HepG2 (cell line): ENCODE data around the gene AHCTF1. TPM values are rescaled to one million over a fixed set of nuclear protein-coding genes. Genes with fewer than 3 reads are reported as not detected.
"Not testable (repeated sequence)": the region's sequence is repeated elsewhere in the genome, so short reads cannot be mapped to it uniquely, and the experiment has no call there.

ENCODE experiments used
- ATAC-seq: fragments of 200-7000 bp; cut with Tn5 transposase; 3 replicates; pipeline ENCODE4 v1.9.1; 2020; ENCODE audit warnings: mild to moderate bottlenecking, moderate library complexity
- BruUV-seq: library from RNA; stranded (reverse); fragments of 400-500 nt; replicated peaks from 2 replicates; lab custom pipeline; 2021; lab: Mats Ljungman, UMichigan
- CTCF ChIA-PET: fragments of 300-600 bp; formaldehyde crosslinking; extraction: SDS; loops from one replicate; lab custom pipeline; 2021; ENCODE audit warnings: low total read pairs, inconsistent platforms, low intra/inter-chr PET ratio; lab: Yijun Ruan, JAX
- POLR2A ChIA-PET: fragments of 350-600 bp; sonication (Branson Sonifier 250); formaldehyde crosslinking; loops from one replicate; lab custom pipeline; 2020; ENCODE audit warnings: antibody characterized with exemption, inconsistent platforms; lab: Yijun Ruan, JAX
- DNase-seq: peaks from one replicate; pipeline ENCODE4 v3.0.0-alpha.2; 2015; ENCODE audit warnings: low spot score
- FAIRE-seq: peaks from 3 replicates; lab custom pipeline; 2011; peaks lifted over from hg19 to GRCh38; lab: Jason Lieb, UNC
- H2AFZ ChIP-seq: one replicate; pipeline ENCODE4 v1.6.1; 2011; ENCODE audit warnings: low read length, inconsistent platforms
- H3K27ac ChIP-seq: fragments of 300-600 bp; 3 replicates; pipeline ENCODE4 v1.8.0; 2011; ENCODE audit warnings: mixed run types, mild to moderate bottlenecking, mixed read lengths, low read length, inconsistent platforms; ENCODE audit not compliant: insufficient read depth; ENCODE audit errors: extremely low read length
- H3K27me3 ChIP-seq, 2 experiments: fragments of 200-600 bp in 1 of 2; 2 replicates in 1 of 2; 3 replicates in 1 of 2; pipeline versions ENCODE4 v1.6.0 to v1.8.0; 2011; ENCODE audit warnings: low read length in 2 of 2, mild to moderate bottlenecking in 2 of 2, moderate library complexity in 2 of 2, inconsistent platforms in 1 of 2; ENCODE audit not compliant: insufficient read depth in 2 of 2, control insufficient read depth in 1 of 2
- H3K36me3 ChIP-seq, 2 experiments: fragments of 200-600 bp in 1 of 2; replicated peaks in 1 of 2; 2 replicates in 1 of 2; 3 replicates in 1 of 2; pipeline versions ENCODE4 v1.5.1 to v1.8.0; 2011; ENCODE audit warnings: low read length in 2 of 2, inconsistent platforms in 1 of 2; ENCODE audit not compliant: insufficient read depth in 2 of 2, control insufficient read depth in 1 of 2
- H3K4me1 ChIP-seq: 2 replicates; pipeline ENCODE4 v1.5.1; 2012; ENCODE audit warnings: low read length, inconsistent platforms; ENCODE audit not compliant: insufficient read depth
- H3K4me2 ChIP-seq: 2 replicates; pipeline ENCODE4 v1.6.0; 2011; ENCODE audit warnings: low read depth, low read length, inconsistent platforms
- H3K4me3 ChIP-seq, 3 experiments: fragments of 200-600 bp in 1 of 3; sonication (generic), shearing (Covaris generic) in 1 of 3; replicated peaks in 1 of 3; 2 replicates each; pipeline ENCODE4 v1.5.1; 2011 to 2016; ENCODE audit warnings: low read length in 3 of 3, inconsistent platforms in 2 of 3, low read depth in 2 of 3, mild to moderate bottlenecking in 2 of 3, control low read depth in 1 of 3, mixed read lengths in 1 of 3; ENCODE audit not compliant: insufficient read depth in 1 of 3
- H3K79me2 ChIP-seq: one replicate; pipeline ENCODE4 v1.6.1; 2011; ENCODE audit warnings: low read length, inconsistent platforms; ENCODE audit not compliant: insufficient read depth
- H3K9ac ChIP-seq: 2 replicates; pipeline ENCODE4 v1.6.0; 2011; ENCODE audit warnings: mild to moderate bottlenecking, low read depth, low read length, inconsistent platforms; ENCODE audit not compliant: insufficient read depth
- H3K9me3 ChIP-seq: 2 replicates; pipeline ENCODE4 v1.5.1; 2012; ENCODE audit warnings: mild to moderate bottlenecking, low read length
- H4K20me1 ChIP-seq: 2 replicates; pipeline ENCODE4 v1.6.0; 2011; ENCODE audit warnings: inconsistent platforms, mild to moderate bottlenecking, low read length, moderate library complexity; ENCODE audit not compliant: insufficient read depth
- GZF1 ChIP-seq: sonication (generic); formaldehyde crosslinking; IDR thresholded peaks from 2 replicates; pipeline ENCODE4 v1.5.1; 2020; ENCODE audit warnings: mild to moderate bottlenecking, missing genetic modification reagents
- MTF1 ChIP-seq: sonication (generic); formaldehyde crosslinking; IDR thresholded peaks from 2 replicates; pipeline ENCODE4 v1.5.0; 2020; ENCODE audit warnings: missing genetic modification reagents
- SMARCC2 ChIP-seq: fragments of 450-650 bp; IDR thresholded peaks from 2 replicates; pipeline ENCODE4 v1.6.1; 2017; ENCODE audit warnings: antibody characterized with exemption, mild to moderate bottlenecking
- ZNF329 ChIP-seq: sonication (generic); formaldehyde crosslinking; IDR thresholded peaks from 2 replicates; pipeline ENCODE4 v1.9.0; 2021; ENCODE audit warnings: low read depth, mild to moderate bottlenecking, missing genetic modification reagents
- ZNF503 ChIP-seq: sonication (generic); formaldehyde crosslinking; IDR thresholded peaks from 2 replicates; pipeline ENCODE4 v1.4.0; 2020; ENCODE audit warnings: missing genetic modification reagents
- WGBS: methylation state at CpG from one replicate; pipeline ENCODE4 v1.1.6; 2017; ENCODE audit warnings: low lambda C conversion rate; 5-methylcytosine and 5-hydroxymethylcytosine counted together
- in situ Hi-C: cut with HindIII; loops from 2 replicates; pipeline ENCODE4 v1.10.0; 2017; ENCODE audit warnings: low pct_unique_long_range_greater_than_20kb; ENCODE audit not compliant: extremely low pct_ligation_motif_present
- intact Hi-C: fragments of 100-400 bp; cut with micrococcal nuclease; formaldehyde crosslinking; loops from one replicate; pipeline ENCODE4 v1.10.0; 2022; ENCODE audit not compliant: unreplicated experiment
- polyA plus RNA-seq, 8 experiments: library from polyadenylated mRNA; depleted of rRNA in 3 of 8; stranded (reverse) in 7 of 8; unstranded in 1 of 8; fragments of >200 nt; fragmentation: Illumina TruSeq in 4 of 8; extraction: Trizol in 4 of 8; gene quantifications; 2 replicates each; pipeline versions ENCODE4 v1.2.1 to v1.2.3, GENCODE V29; 2011 to 2016; ENCODE audit warnings: low read depth in 4 of 8, missing spikeins in 1 of 8, mixed read lengths in 1 of 8; ENCODE audit not compliant: insufficient read depth in 1 of 8
- total RNA-seq, 5 experiments: library from RNA; depleted of rRNA; stranded (reverse); fragments of >200 nt; fragmentation: Illumina TruSeq; extraction: Trizol; gene quantifications; 2 replicates each; pipeline ENCODE4 v1.2.3, GENCODE V29; 2016; ENCODE audit warnings: low read depth in 1 of 5
- TF ChIP-seq, protein P1 (sequence below): sonication (generic); formaldehyde crosslinking; IDR thresholded peaks from 2 replicates; pipeline ENCODE4 v1.4.0; 2020; ENCODE audit warnings: low read depth, mild to moderate bottlenecking, missing genetic modification reagents

AHCTF1 gene
- total and polyA plus RNA-seq, 2 of the 13 experiments (the other 11 are each of a cell fraction or from before 2014, with no cell fraction given), result 16.6 to 45.9 TPM

GRCh38 chr1:246824541-246824940 is 107.2 kb downstream of the AHCTF1 start:
- Histone ChIP-seq H3K9me3 (peaks cover 8% of the 10 kb centered on the region), H3K27me3 (peaks cover 0 to 4% of the 10 kb centered on the region in 2 experiments; a peak in 2 of 5 replicates), H3K36me3 (no peaks in the 10 kb centered on the region), H2AFZ (no peak overlapping the region), H3K79me2 (no peaks in the 10 kb centered on the region), H3K4me3 (no peak overlapping the region), H3K4me1 (peaks cover 7% of the 10 kb centered on the region), H3K4me2 (no peak overlapping the region), H3K27ac (no peak overlapping the region), H3K9ac (no peak overlapping the region), H4K20me1 (no peaks in the 10 kb centered on the region)
- WGBS, result 55% methylated on average over 2 of the region's 2 CpGs
- POLR2A ChIA-PET, result no interaction called here
- in situ Hi-C loops, result no loop called here
- ATAC-seq (no peak), DNase-seq (no peak), FAIRE-seq (no peak)
- no TSS peak for BruUV-seq
- CTCF ChIA-PET, result no interaction called here
- TF ChIP-seq GZF1 (CRISPR knock-in tag), result no peak
- TF ChIP-seq ZNF503, result no peak
- no peak for TF ChIP-seq MTF1 (CRISPR knock-in tag)
- no peak for TF ChIP-seq ZNF329
- TF ChIP-seq, protein P1, sequence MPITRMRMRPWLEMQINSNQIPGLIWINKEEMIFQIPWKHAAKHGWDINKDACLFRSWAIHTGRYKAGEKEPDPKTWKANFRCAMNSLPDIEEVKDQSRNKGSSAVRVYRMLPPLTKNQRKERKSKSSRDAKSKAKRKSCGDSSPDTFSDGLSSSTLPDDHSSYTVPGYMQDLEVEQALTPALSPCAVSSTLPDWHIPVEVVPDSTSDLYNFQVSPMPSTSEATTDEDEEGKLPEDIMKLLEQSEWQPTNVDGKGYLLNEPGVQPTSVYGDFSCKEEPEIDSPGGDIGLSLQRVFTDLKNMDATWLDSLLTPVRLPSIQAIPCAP, result no peak
- TF ChIP-seq SMARCC2, result no peak
- intact Hi-C loops, result no loop called here

DNA sequence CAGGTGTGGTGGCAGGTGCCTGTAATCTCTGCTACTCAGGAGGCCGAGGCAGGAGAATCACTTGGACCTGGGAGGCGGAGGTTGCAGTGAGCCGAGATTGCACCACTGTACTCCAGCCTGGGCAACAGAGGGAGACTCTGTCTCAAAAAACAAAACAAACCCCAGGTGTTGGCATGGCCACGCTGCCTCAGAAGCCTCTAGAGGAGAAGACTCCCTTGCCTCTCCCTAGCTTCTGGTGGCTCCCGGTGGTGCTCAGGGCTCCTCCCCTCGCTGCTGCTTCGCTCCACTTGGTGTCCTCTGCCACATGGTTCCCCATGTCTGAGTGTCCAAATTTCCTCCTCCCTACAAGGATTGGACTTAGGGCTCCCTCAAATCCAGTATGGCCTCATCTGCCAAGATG is 109.6 kb downstream of the AHCTF1 start:
- H3K36me3 ChIP-seq, H3K27ac ChIP-seq, H3K4me1 ChIP-seq, POLR2A ChIA-PET, intact Hi-C loops, H3K9me3 ChIP-seq, CTCF ChIA-PET, DNase-seq, H3K4me2 ChIP-seq, BruUV-seq, H3K27me3 ChIP-seq, H3K4me3 ChIP-seq, H2AFZ ChIP-seq, H3K79me2 ChIP-seq, H4K20me1 ChIP-seq, H3K9ac ChIP-seq, FAIRE-seq, in situ Hi-C loops: not testable (repeated sequence)
- 45% methylated on average over 7 of the region's 7 CpGs for WGBS
- peak; percentile 49; the same call in 2 of the 3 replicates for ATAC-seq
